Loucy (cell line): ENCODE data around the gene CDK16.

Experiments used
- H2AFZ ChIP-seq: fragments of 200-600 bp; sonication (generic); 2 replicates; pipeline ENCODE4 v1.6.0; 2016; ENCODE audit warnings: antibody characterized with exemption, mild to moderate bottlenecking, low read length, moderate library complexity
- H3F3A ChIP-seq: fragments of 200-600 bp; 2 replicates; pipeline ENCODE4 v1.6.0; 2016; ENCODE audit warnings: antibody characterized with exemption, low read depth, mild to moderate bottlenecking
- H3K27me3 ChIP-seq: fragments of 200-600 bp; sonication (generic); 2 replicates; pipeline ENCODE4 v1.6.1; 2014; ENCODE audit warnings: low read length, mild to moderate bottlenecking; ENCODE audit not compliant: insufficient read depth, poor library complexity, severe bottlenecking
- H3K36me3 ChIP-seq: fragments of 200-600 bp; sonication (generic); 2 replicates; pipeline ENCODE4 v1.6.1; 2016; ENCODE audit warnings: low read length; ENCODE audit not compliant: insufficient read depth
- H3K4me1 ChIP-seq: fragments of 200-600 bp; sonication (generic); 2 replicates; pipeline ENCODE4 v1.5.1; 2014; ENCODE audit warnings: low read length, mild to moderate bottlenecking; ENCODE audit not compliant: insufficient read depth, poor library complexity, severe bottlenecking
- H3K4me2 ChIP-seq: fragments of 200-600 bp; sonication (generic); 2 replicates; pipeline ENCODE4 v1.6.0; 2014; ENCODE audit warnings: antibody characterized with exemption, low read length, low read depth, mild to moderate bottlenecking; ENCODE audit not compliant: poor library complexity, severe bottlenecking
- H3K4me3 ChIP-seq: fragments of 200-600 bp; sonication (generic); 2 replicates; pipeline ENCODE4 v1.5.1; 2014; ENCODE audit warnings: low read length, mild to moderate bottlenecking, mixed read lengths; ENCODE audit not compliant: poor library complexity, severe bottlenecking
- H3K79me2 ChIP-seq: fragments of 200-600 bp; sonication (generic); 2 replicates; pipeline ENCODE4 v1.6.1; 2014; ENCODE audit warnings: low read length; ENCODE audit not compliant: insufficient read depth
- H3K9ac ChIP-seq: fragments of 200-600 bp; sonication (generic); 2 replicates; pipeline ENCODE4 v1.6.0; 2014; ENCODE audit warnings: mild to moderate bottlenecking, low read depth, low read length, moderate library complexity; ENCODE audit not compliant: poor library complexity, severe bottlenecking
- H3K9me2 ChIP-seq: fragments of 200-600 bp; sonication (generic); replicated peaks from 2 replicates; pipeline ENCODE4 v1.6.1; 2016; ENCODE audit warnings: low read depth, low read length, mixed read lengths
- H3K9me3 ChIP-seq: fragments of 200-600 bp; sonication (generic); 2 replicates; pipeline ENCODE4 v1.6.1; 2014; ENCODE audit warnings: mild to moderate bottlenecking, antibody characterized with exemption, low read length, low read depth; ENCODE audit not compliant: insufficient read depth
- H4K20me1 ChIP-seq: fragments of 200-600 bp; sonication (generic); 2 replicates; pipeline ENCODE4 v1.6.0; 2014; ENCODE audit warnings: antibody characterized with exemption, low read length, mild to moderate bottlenecking; ENCODE audit not compliant: insufficient read depth, poor library complexity, severe bottlenecking
- CTCF ChIP-seq: fragments of 200-600 bp; sonication (generic); conservative IDR thresholded peaks from 2 replicates; pipeline ENCODE4 v1.5.1; 2014; ENCODE audit warnings: mild to moderate bottlenecking, antibody characterized with exemption, low read length
- EZH2phosphoT487 ChIP-seq: fragments of 200-600 bp; IDR thresholded peaks from 2 replicates; pipeline ENCODE4 v1.6.1; 2018; ENCODE audit warnings: antibody characterized with exemption, mild to moderate bottlenecking, moderate library complexity, borderline replicate concordance

Gene CDK16

GRCh38 chrX:47244676-47245075 is 26.2 kb downstream of the CDK16 start:
- no peaks in the 10 kb centered on the region for H3K27me3 ChIP-seq

GRCh38 chrX:47245156-47245555 is 26.7 kb downstream of the CDK16 start:
- Histone ChIP-seq H4K20me1 (no peaks in the 10 kb centered on the region), H3K4me2 (no peak overlapping the region), H3F3A (no peaks in the 10 kb centered on the region), H3K9ac (no peak overlapping the region), H3K4me1 (no peaks in the 10 kb centered on the region), H3K9me2 (no peaks in the 10 kb centered on the region), H3K27me3 (no peaks in the 10 kb centered on the region), H3K36me3 (peaks cover 48% of the 10 kb centered on the region; the same call in 1 of the 2 replicates), H3K4me3 (no peak overlapping the region), H3K9me3 (no peaks in the 10 kb centered on the region), H2AFZ (no peak overlapping the region), H3K79me2 (no peaks in the 10 kb centered on the region)
- TF ChIP-seq EZH2phosphoT487: no peak
- no peak for TF ChIP-seq CTCF

More at GRCh38 chrX:47244676-47245075, 26.2 kb downstream of the CDK16 start:
- no peak overlapping the region for H3K4me2 ChIP-seq
- peaks cover 3% of the 10 kb centered on the region; the same call in 1 of the 2 replicates for H3K79me2 ChIP-seq
- H3F3A ChIP-seq: no peaks in the 10 kb centered on the region
- no peak overlapping the region for H2AFZ ChIP-seq
- no peaks in the 10 kb centered on the region for H3K9me2 ChIP-seq
- peaks cover 52% of the 10 kb centered on the region; the same call in 1 of the 2 replicates for H3K36me3 ChIP-seq
- H3K4me1 ChIP-seq: no peaks in the 10 kb centered on the region
- H4K20me1 ChIP-seq: no peaks in the 10 kb centered on the region
- TF ChIP-seq CTCF: no peak
- TF ChIP-seq EZH2phosphoT487: no peak
- H3K9me3 ChIP-seq: no peaks in the 10 kb centered on the region
- H3K9ac ChIP-seq: no peak overlapping the region
- H3K4me3 ChIP-seq: no peak overlapping the region

GRCh38 chrX:47247206-47247998 is 28.9 kb downstream of the CDK16 start:
- H3K36me3 ChIP-seq: peaks cover 25% of the 10 kb centered on the region; the same call in 1 of the 2 replicates

More at GRCh38 chrX:47247206-47247998, 28.9 kb downstream of the CDK16 start:
- no peaks in the 10 kb centered on the region for H3K27me3 ChIP-seq
- no peak for TF ChIP-seq CTCF
- H3K4me1 ChIP-seq: no peaks in the 10 kb centered on the region
- no peak overlapping the region for H2AFZ ChIP-seq
- H3F3A ChIP-seq: no peaks in the 10 kb centered on the region
- H3K4me3 ChIP-seq: no peak overlapping the region
- no peaks in the 10 kb centered on the region for H3K9me3 ChIP-seq
- H3K9ac ChIP-seq: no peak overlapping the region
- no peaks in the 10 kb centered on the region for H4K20me1 ChIP-seq
- H3K79me2 ChIP-seq: no peaks in the 10 kb centered on the region
- H3K4me2 ChIP-seq: no peak overlapping the region
- H3K9me2 ChIP-seq: no peaks in the 10 kb centered on the region
